Astrocyte (in vitro differentiated cells and primary cell): ENCODE results near the gene PLG. TPM values are rescaled to one million over a fixed set of nuclear protein-coding genes. Genes with fewer than 3 reads are reported as not detected.

Experiments
- DNase-seq: peaks from one replicate; pipeline ENCODE4 v3.0.0-alpha.2; 2010; ENCODE audit warnings: low read depth
- FAIRE-seq: peaks from 2 replicates; lab custom pipeline; 2011; peaks lifted over from hg19 to GRCh38; lab: Jason Lieb, UNC
- H2AFZ ChIP-seq: 2 replicates; pipeline ENCODE4 v1.6.0; 2012; ENCODE audit warnings: low read depth, low read length, inconsistent platforms
- H3K27ac ChIP-seq: 2 replicates; pipeline ENCODE4 v1.5.1; 2011; ENCODE audit warnings: low read depth, low read length, inconsistent platforms
- H3K27me3 ChIP-seq: 2 replicates; pipeline ENCODE4 v1.6.0; 2011; ENCODE audit warnings: low read length, inconsistent platforms; ENCODE audit not compliant: insufficient read depth
- H3K36me3 ChIP-seq: 2 replicates; pipeline ENCODE4 v1.5.1; 2011; ENCODE audit warnings: low read length, inconsistent platforms; ENCODE audit not compliant: insufficient read depth
- H3K4me1 ChIP-seq: 2 replicates; pipeline ENCODE4 v1.5.1; 2011; ENCODE audit warnings: low read length, inconsistent platforms; ENCODE audit not compliant: insufficient read depth
- H3K4me2 ChIP-seq: 2 replicates; pipeline ENCODE4 v1.6.0; 2012; ENCODE audit warnings: low read length, inconsistent platforms
- H3K4me3 ChIP-seq: 2 replicates; pipeline ENCODE4 v1.5.1; 2011; ENCODE audit warnings: low read depth, mild to moderate bottlenecking, low read length, inconsistent platforms; ENCODE audit not compliant: insufficient read depth
- H3K79me2 ChIP-seq: 2 replicates; pipeline ENCODE4 v1.6.0; 2012; ENCODE audit warnings: mild to moderate bottlenecking, low read length, inconsistent platforms; ENCODE audit not compliant: insufficient read depth
- H3K9ac ChIP-seq: 2 replicates; pipeline ENCODE4 v1.6.0; 2012; ENCODE audit warnings: mild to moderate bottlenecking, low read length, inconsistent platforms
- H3K9me3 ChIP-seq: 2 replicates; pipeline ENCODE4 v1.5.1; 2012; ENCODE audit warnings: low read depth, mild to moderate bottlenecking, low read length, inconsistent platforms; ENCODE audit not compliant: insufficient read depth
- H4K20me1 ChIP-seq: 2 replicates; pipeline ENCODE4 v1.6.0; 2012; ENCODE audit warnings: low read length, inconsistent platforms; ENCODE audit not compliant: insufficient read depth
- H3K27ac Mint-ChIP-seq: one replicate; pipeline ENCODE4 v1.8.0; 2021; ENCODE audit warnings: mild to moderate bottlenecking, mixed read lengths; ENCODE audit not compliant: unreplicated experiment
- H3K27me3 Mint-ChIP-seq: one replicate; pipeline ENCODE4 v1.8.0; 2021; ENCODE audit warnings: low read depth, mixed read lengths; ENCODE audit not compliant: unreplicated experiment
- H3K36me3 Mint-ChIP-seq: one replicate; pipeline ENCODE4 v1.8.0; 2021; ENCODE audit warnings: low read depth, mixed read lengths; ENCODE audit not compliant: unreplicated experiment
- H3K4me1 Mint-ChIP-seq: one replicate; pipeline ENCODE4 v1.8.0; 2021; ENCODE audit warnings: low read depth, mixed read lengths; ENCODE audit not compliant: unreplicated experiment
- H3K4me3 Mint-ChIP-seq: one replicate; pipeline ENCODE4 v1.8.0; 2021; ENCODE audit warnings: mild to moderate bottlenecking, moderate library complexity, mixed read lengths; ENCODE audit not compliant: unreplicated experiment
- H3K9me3 Mint-ChIP-seq: one replicate; pipeline ENCODE4 v1.8.0; 2021; ENCODE audit warnings: mild to moderate bottlenecking, mixed read lengths; ENCODE audit not compliant: unreplicated experiment
- EZH2 ChIP-seq: IDR thresholded peaks from 2 replicates; pipeline ENCODE4 v1.6.1; 2012; ENCODE audit warnings: mild to moderate bottlenecking, low read length, inconsistent platforms; ENCODE audit not compliant: insufficient read depth
- total RNA-seq: library from RNA; stranded (reverse); gene quantifications from 2 replicates; pipeline ENCODE4 v1.2.1, GENCODE V29; 2021
- TF ChIP-seq, protein P1 (sequence below): IDR thresholded peaks from 2 replicates; pipeline ENCODE4 v1.5.1; 2011; ENCODE audit warnings: low read depth, mild to moderate bottlenecking, inconsistent platforms, low read length, moderate library complexity; ENCODE audit not compliant: insufficient read depth

PLG gene
- total RNA-seq, 1 donor from 2014 or later = 0.16 TPM

- H3K4me3 Mint-ChIP-seq = no peak overlapping the region
- H3K4me2 ChIP-seq = no peak overlapping the region
- no peak overlapping the region for H3K27ac Mint-ChIP-seq
- H3K9ac ChIP-seq = no peak overlapping the region
- H3K4me3 ChIP-seq = no peak overlapping the region
- no peak overlapping the region for H2AFZ ChIP-seq
- no peaks in the 10 kb centered on the region for H3K27me3 Mint-ChIP-seq
- no peaks in the 10 kb centered on the region for H3K4me1 Mint-ChIP-seq
- TF ChIP-seq EZH2 = no peak
- TF ChIP-seq, protein P1, sequence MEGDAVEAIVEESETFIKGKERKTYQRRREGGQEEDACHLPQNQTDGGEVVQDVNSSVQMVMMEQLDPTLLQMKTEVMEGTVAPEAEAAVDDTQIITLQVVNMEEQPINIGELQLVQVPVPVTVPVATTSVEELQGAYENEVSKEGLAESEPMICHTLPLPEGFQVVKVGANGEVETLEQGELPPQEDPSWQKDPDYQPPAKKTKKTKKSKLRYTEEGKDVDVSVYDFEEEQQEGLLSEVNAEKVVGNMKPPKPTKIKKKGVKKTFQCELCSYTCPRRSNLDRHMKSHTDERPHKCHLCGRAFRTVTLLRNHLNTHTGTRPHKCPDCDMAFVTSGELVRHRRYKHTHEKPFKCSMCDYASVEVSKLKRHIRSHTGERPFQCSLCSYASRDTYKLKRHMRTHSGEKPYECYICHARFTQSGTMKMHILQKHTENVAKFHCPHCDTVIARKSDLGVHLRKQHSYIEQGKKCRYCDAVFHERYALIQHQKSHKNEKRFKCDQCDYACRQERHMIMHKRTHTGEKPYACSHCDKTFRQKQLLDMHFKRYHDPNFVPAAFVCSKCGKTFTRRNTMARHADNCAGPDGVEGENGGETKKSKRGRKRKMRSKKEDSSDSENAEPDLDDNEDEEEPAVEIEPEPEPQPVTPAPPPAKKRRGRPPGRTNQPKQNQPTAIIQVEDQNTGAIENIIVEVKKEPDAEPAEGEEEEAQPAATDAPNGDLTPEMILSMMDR = no peak
- FAIRE-seq (no peak), DNase-seq (no peak)
- H3K36me3 ChIP-seq = no peaks in the 10 kb centered on the region
- no peaks in the 10 kb centered on the region for H4K20me1 ChIP-seq
- H3K79me2 ChIP-seq = no peaks in the 10 kb centered on the region
- no peaks in the 10 kb centered on the region for H3K4me1 ChIP-seq
- no peak overlapping the region for H3K27ac ChIP-seq
- H3K27me3 ChIP-seq = no peaks in the 10 kb centered on the region
- H3K9me3 Mint-ChIP-seq = no peaks in the 10 kb centered on the region
- H3K36me3 Mint-ChIP-seq = no peaks in the 10 kb centered on the region
- no peaks in the 10 kb centered on the region for H3K9me3 ChIP-seq
These were observed 28.9 kb downstream of the PLG start for GRCh38 chr6:160730911-160731310.

GRCh38 chr6:160733050-160733646, 31.1 kb downstream of the PLG start:
- no peaks in the 10 kb centered on the region for H3K4me1 Mint-ChIP-seq
- no peak overlapping the region for H3K27ac Mint-ChIP-seq
- no peaks in the 10 kb centered on the region for H3K27me3 Mint-ChIP-seq
- no peaks in the 10 kb centered on the region for H3K9me3 Mint-ChIP-seq
- no peaks in the 10 kb centered on the region for H4K20me1 ChIP-seq
- no peak overlapping the region for H3K9ac ChIP-seq
- H3K36me3 Mint-ChIP-seq = no peaks in the 10 kb centered on the region
- no peaks in the 10 kb centered on the region for H3K4me1 ChIP-seq
- TF ChIP-seq, protein P1 = peak; percentile 69
- TF ChIP-seq EZH2 = no peak
- no peak overlapping the region for H3K27ac ChIP-seq
- H2AFZ ChIP-seq = no peak overlapping the region
- H3K9me3 ChIP-seq = no peaks in the 10 kb centered on the region
- no peak overlapping the region for H3K4me3 ChIP-seq
- H3K27me3 ChIP-seq = no peaks in the 10 kb centered on the region
- DNase-seq (peak; percentile 7), FAIRE-seq (no peak)
- no peak overlapping the region for H3K4me3 Mint-ChIP-seq
- H3K36me3 ChIP-seq = no peaks in the 10 kb centered on the region
- H3K79me2 ChIP-seq = no peaks in the 10 kb centered on the region
- H3K4me2 ChIP-seq = no peak overlapping the region

- TF ChIP-seq, protein P1 = no peak
- no peak for TF ChIP-seq EZH2
- Histone ChIP-seq H3K4me3 (no peak overlapping the region), H3K9me3 (no peaks in the 10 kb centered on the region), H3K36me3 (no peaks in the 10 kb centered on the region), H3K4me1 (no peaks in the 10 kb centered on the region), H2AFZ (no peak overlapping the region), H3K27me3 (no peaks in the 10 kb centered on the region), H4K20me1 (no peaks in the 10 kb centered on the region), H3K79me2 (no peaks in the 10 kb centered on the region), H3K9ac (no peak overlapping the region), H3K4me2 (no peak overlapping the region), H3K27ac (no peak overlapping the region)
- FAIRE-seq (no peak), DNase-seq (no peak)
- Mint-ChIP-seq H3K36me3 (no peaks in the 10 kb centered on the region), H3K4me1 (no peaks in the 10 kb centered on the region), H3K4me3 (no peak overlapping the region), H3K27me3 (no peaks in the 10 kb centered on the region), H3K27ac (no peak overlapping the region), H3K9me3 (no peaks in the 10 kb centered on the region)
These were observed 32.6 kb downstream of the PLG start for GRCh38 chr6:160734627-160735026.
